Fibroblast of lung (primary cell): ENCODE data around the gene ANKS1B. TPM values are rescaled to one million over a fixed set of nuclear protein-coding genes. Genes with fewer than 3 reads are reported as not detected.

Source experiments
- DNase-seq, 2 donors: peaks; one replicate each; pipeline versions ENCODE4 v3.0.0 to v3.0.0-alpha.2; 2010; ENCODE audit warnings: low read depth in 2 of 2
- H2AFZ ChIP-seq: 2 replicates; pipeline ENCODE4 v1.5.1; 2012; ENCODE audit warnings: low read length, control low read depth, inconsistent platforms
- H3K27ac ChIP-seq: 2 replicates; pipeline ENCODE4 v1.5.1; 2011; ENCODE audit warnings: low read length, control low read depth; ENCODE audit not compliant: insufficient read depth
- H3K27me3 ChIP-seq: 2 replicates; pipeline ENCODE4 v1.5.1; 2011; ENCODE audit warnings: mild to moderate bottlenecking, low read length; ENCODE audit not compliant: control insufficient read depth, insufficient read depth
- H3K36me3 ChIP-seq: 2 replicates; pipeline ENCODE4 v1.5.1; 2011; ENCODE audit warnings: low read length; ENCODE audit not compliant: control insufficient read depth, insufficient read depth
- H3K4me1 ChIP-seq: 2 replicates; pipeline ENCODE4 v1.5.1; 2011; ENCODE audit warnings: low read length; ENCODE audit not compliant: control insufficient read depth, insufficient read depth; ENCODE audit errors: extremely low read depth
- H3K4me2 ChIP-seq: 2 replicates; pipeline ENCODE4 v1.5.1; 2011; ENCODE audit warnings: low read length, control low read depth; ENCODE audit not compliant: insufficient read depth; ENCODE audit errors: extremely low read depth
- H3K4me3 ChIP-seq, 4 experiments: fragments of 200-600 bp in 1 of 4; sonication (generic) in 1 of 4; replicated peaks in 1 of 4; 2 replicates each; pipeline ENCODE4 v1.5.1; 2011 to 2016; ENCODE audit warnings: low read length in 4 of 4, low read depth in 3 of 4, mild to moderate bottlenecking in 3 of 4, control low read depth in 2 of 4, inconsistent platforms in 1 of 4, mixed read lengths in 1 of 4; ENCODE audit not compliant: insufficient read depth in 1 of 4; ENCODE audit errors: control extremely low read depth in 1 of 4
- H3K79me2 ChIP-seq: 2 replicates; pipeline ENCODE4 v1.5.1; 2012; ENCODE audit warnings: mild to moderate bottlenecking, low read length, inconsistent platforms; ENCODE audit not compliant: control insufficient read depth, insufficient read depth
- H3K9ac ChIP-seq: 2 replicates; pipeline ENCODE4 v1.5.1; 2011; ENCODE audit warnings: mild to moderate bottlenecking, low read length, control low read depth; ENCODE audit not compliant: insufficient read depth
- H3K9me3 ChIP-seq: 2 replicates; pipeline ENCODE4 v1.5.1; 2012; ENCODE audit warnings: low read depth, low read length; ENCODE audit not compliant: control insufficient read depth, insufficient read depth
- H4K20me1 ChIP-seq: 2 replicates; pipeline ENCODE4 v1.5.1; 2011; ENCODE audit warnings: low read length; ENCODE audit not compliant: control insufficient read depth, insufficient read depth; ENCODE audit errors: extremely low read depth
- CTCF ChIP-seq, 2 donors: IDR thresholded peaks in 1 of 2; conservative IDR thresholded peaks in 1 of 2; 1 replicate in 1 of 2; 2 replicates in 1 of 2; pipeline ENCODE4 v1.5.1; 2011 to 2012; ENCODE audit warnings: low read length in 2 of 2, control low read depth in 1 of 2, inconsistent platforms in 1 of 2, low read depth in 1 of 2, mild to moderate bottlenecking in 1 of 2
- EZH2 ChIP-seq: IDR thresholded peaks from 2 replicates; pipeline ENCODE4 v1.5.1; 2012; ENCODE audit warnings: low read length, control low read depth, mild to moderate bottlenecking; ENCODE audit errors: missing control alignments
- polyA plus RNA-seq, 2 donors: library from polyadenylated mRNA; depleted of rRNA in 1 of 2; stranded (reverse) in 1 of 2; unstranded in 1 of 2; fragments of >200 nt; gene quantifications; 2 replicates each; pipeline ENCODE4 v1.2.1, GENCODE V29; 2011 to 2012; ENCODE audit warnings: missing spikeins in 1 of 2
- total RNA-seq: library from RNA; depleted of rRNA; stranded (reverse); fragments of >200 nt; gene quantifications from 2 replicates; pipeline ENCODE4 v1.2.1, GENCODE V29; 2014

The ANKS1B gene
- total and polyA plus RNA-seq, 2 donors (not counting 1 experiment from before 2014, with no cell fraction given), result 0.11 to 0.83 TPM

GRCh38 chr12:98895086-98895651 lies 1089.6 kb downstream of the ANKS1B start:
- H3K9ac ChIP-seq, result no peak overlapping the region
- H3K27ac ChIP-seq, result no peak overlapping the region
- H3K4me1 ChIP-seq, result no peaks in the 10 kb centered on the region
- H3K4me3 ChIP-seq, result no peak overlapping the region
- no peaks in the 10 kb centered on the region for H4K20me1 ChIP-seq
- H3K27me3 ChIP-seq, result peaks cover 20% of the 10 kb centered on the region
- H3K36me3 ChIP-seq, result no peaks in the 10 kb centered on the region
- no peaks in the 10 kb centered on the region for H3K9me3 ChIP-seq
- TF ChIP-seq CTCF (conservative IDR thresholded peaks at IDR 0.05 in 1 of 2, IDR thresholded peaks at IDR 0.05 in 1 of 2; ENCODE audit: low read depth in 1 of 2, low read length in 2 of 2) (no peak), EZH2 (peak; percentile 91)
- DNase-seq, result no peak
- no peak overlapping the region for H3K4me2 ChIP-seq
- no peaks in the 10 kb centered on the region for H3K79me2 ChIP-seq
- H2AFZ ChIP-seq, result no peak overlapping the region

- Histone ChIP-seq H3K4me1 (no peaks in the 10 kb centered on the region), H2AFZ (no peak overlapping the region), H3K27ac (no peak overlapping the region), H3K4me2 (no peak overlapping the region), H4K20me1 (no peaks in the 10 kb centered on the region), H3K4me3 (no peak overlapping the region), H3K9me3 (no peaks in the 10 kb centered on the region), H3K79me2 (no peaks in the 10 kb centered on the region), H3K36me3 (no peaks in the 10 kb centered on the region), H3K27me3 (peaks cover 20% of the 10 kb centered on the region), H3K9ac (no peak overlapping the region)
- no peak for DNase-seq
- TF ChIP-seq EZH2, result no peak
- no peak for TF ChIP-seq CTCF (conservative IDR thresholded peaks at IDR 0.05 in 1 of 2, IDR thresholded peaks at IDR 0.05 in 1 of 2; ENCODE audit: low read depth in 1 of 2, low read length in 2 of 2)
Measured at GRCh38 chr12:98894412-98895085, 1090.2 kb downstream of the ANKS1B start.

- Histone ChIP-seq H3K27ac (no peak overlapping the region), H3K36me3 (no peaks in the 10 kb centered on the region), H3K4me2 (no peak overlapping the region), H3K9me3 (no peaks in the 10 kb centered on the region), H4K20me1 (no peaks in the 10 kb centered on the region), H3K79me2 (no peaks in the 10 kb centered on the region), H3K27me3 (peaks cover 20% of the 10 kb centered on the region), H3K9ac (no peak overlapping the region), H3K4me1 (no peaks in the 10 kb centered on the region), H2AFZ (no peak overlapping the region), H3K4me3 (no peak overlapping the region)
- DNase-seq, result peak in 1 of 2 donors; percentile 4
- TF ChIP-seq EZH2, result peak; percentile 49
- no peak for TF ChIP-seq CTCF (conservative IDR thresholded peaks at IDR 0.05 in 1 of 2, IDR thresholded peaks at IDR 0.05 in 1 of 2; ENCODE audit: low read depth in 1 of 2, low read length in 2 of 2)
Measured at GRCh38 chr12:98893675-98894411, 1090.9 kb downstream of the ANKS1B start.
